ENCODE measurements around the gene MRPL16.

Gene MRPL16

GRCh38 chr11:59773083-59773440, 37.5 kb downstream of the MRPL16 start:
- no peak for FAIRE-seq
- no peak for DNase-seq (ENCODE audit: low spot score)

DNA sequence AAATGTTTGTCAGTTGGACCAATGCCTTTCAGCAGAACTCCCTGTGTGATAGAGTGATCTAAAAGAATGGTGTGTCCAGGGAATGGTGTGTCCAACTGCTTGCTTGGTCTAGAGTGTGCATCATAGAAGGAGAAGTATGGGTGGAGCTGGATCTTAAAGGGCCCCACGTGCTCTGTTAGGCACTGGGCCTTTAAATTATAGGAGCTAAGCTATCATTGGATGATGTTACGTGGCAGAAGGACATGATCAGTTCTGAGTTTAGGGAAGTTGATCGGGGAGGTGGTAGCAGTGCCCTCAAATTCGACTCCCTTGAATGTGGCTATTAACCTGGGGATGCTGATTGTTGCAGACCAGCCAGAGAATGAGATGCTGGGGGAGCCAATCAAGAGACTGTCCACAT, 39.0 kb downstream of the MRPL16 start:
- no peak for FAIRE-seq
- no peak for DNase-seq (ENCODE audit: low spot score)

DNA sequence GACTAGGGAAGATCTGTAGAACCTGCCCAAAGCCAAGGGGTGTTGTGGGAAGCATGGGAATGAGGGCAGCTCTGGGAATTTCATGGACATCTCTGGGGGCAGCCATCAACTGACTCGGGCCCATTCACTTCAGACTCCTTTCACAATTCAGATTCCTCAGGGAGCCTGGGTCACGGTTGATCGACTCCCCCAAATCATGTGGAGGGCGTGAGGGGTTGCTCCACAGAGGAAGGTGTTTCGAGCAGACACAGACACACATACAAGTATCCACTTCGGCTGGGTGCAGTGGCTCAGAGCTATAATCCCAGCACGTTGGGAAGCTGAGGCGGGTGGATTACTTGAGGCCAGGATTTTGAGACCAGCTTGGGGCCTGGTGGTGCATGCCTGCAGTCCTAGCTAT, 39.7 kb downstream of the MRPL16 start:
- no peak for FAIRE-seq

GRCh38 chr11:59770319-59770718, 40.3 kb downstream of the MRPL16 start:
- FAIRE-seq (no peak), DNase-seq (ENCODE audit: low spot score) (no peak)

More for the DNA sequence above, 39.7 kb downstream of the MRPL16 start:
- DNase-seq (ENCODE audit: low spot score): no peak

- FAIRE-seq: peak; percentile 95
- DNase-seq (ENCODE audit: low spot score): no peak
These were observed 40.8 kb downstream of the MRPL16 start for GRCh38 chr11:59769828-59770227.

- FAIRE-seq (no peak), DNase-seq (ENCODE audit: low spot score) (peak; percentile 56)
These were observed 41.5 kb downstream of the MRPL16 start for GRCh38 chr11:59769111-59769510.

- no peak for FAIRE-seq
- no peak for DNase-seq (ENCODE audit: low spot score)
These were observed 43.4 kb downstream of the MRPL16 start for GRCh38 chr11:59767225-59767611.

GRCh38 chr11:59766542-59767224, 43.9 kb downstream of the MRPL16 start:
- FAIRE-seq (no peak), DNase-seq (ENCODE audit: low spot score) (no peak)

- DNase-seq (ENCODE audit: low spot score): no peak
- FAIRE-seq: no peak
These were observed 45.4 kb downstream of the MRPL16 start for GRCh38 chr11:59765068-59765735.

- no peak for DNase-seq (ENCODE audit: low spot score)
- no peak for FAIRE-seq
These were observed 48.6 kb downstream of the MRPL16 start for GRCh38 chr11:59761993-59762392.

DNA sequence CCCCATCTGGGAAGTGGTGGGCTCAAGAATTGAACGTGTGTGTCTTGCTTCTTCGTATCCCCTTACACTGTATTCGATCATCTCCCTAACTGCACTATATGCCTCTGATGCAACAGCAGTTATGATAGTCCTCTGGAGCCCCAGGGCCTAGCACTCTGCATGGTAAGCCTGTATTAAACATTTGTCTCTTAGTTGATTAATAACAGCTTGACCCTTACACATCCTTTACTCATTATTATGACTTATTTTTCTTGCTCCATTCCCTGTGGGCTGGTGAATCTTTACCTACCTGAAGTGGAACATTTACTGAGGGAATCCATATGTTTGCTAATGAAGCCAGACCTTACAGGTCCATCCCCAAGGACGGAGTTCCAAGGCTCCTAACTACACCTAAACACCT, 49.8 kb downstream of the MRPL16 start:
- FAIRE-seq (no peak), DNase-seq (ENCODE audit: low spot score) (no peak)

DNA sequence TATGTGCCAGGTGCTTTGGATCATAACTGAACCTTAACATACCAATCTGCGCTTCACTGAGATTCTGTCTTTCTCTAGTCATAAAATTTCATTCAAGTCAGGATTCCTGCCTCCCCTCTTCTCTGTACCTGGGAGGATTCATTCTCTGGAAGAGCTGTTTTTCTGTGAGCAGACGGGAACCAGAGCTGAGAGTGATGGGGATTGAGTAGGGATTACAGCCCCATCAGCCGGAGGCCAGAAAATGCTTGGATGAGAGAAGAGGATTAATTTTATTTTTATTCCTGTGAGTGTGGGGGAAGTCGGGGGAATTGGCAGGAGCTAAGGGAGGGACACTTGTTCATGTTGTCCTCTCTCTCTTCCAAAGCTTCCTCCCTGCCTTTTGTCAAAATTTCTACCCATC, 50.7 kb downstream of the MRPL16 start:
- FAIRE-seq (no peak), DNase-seq (ENCODE audit: low spot score) (no peak)

DNA sequence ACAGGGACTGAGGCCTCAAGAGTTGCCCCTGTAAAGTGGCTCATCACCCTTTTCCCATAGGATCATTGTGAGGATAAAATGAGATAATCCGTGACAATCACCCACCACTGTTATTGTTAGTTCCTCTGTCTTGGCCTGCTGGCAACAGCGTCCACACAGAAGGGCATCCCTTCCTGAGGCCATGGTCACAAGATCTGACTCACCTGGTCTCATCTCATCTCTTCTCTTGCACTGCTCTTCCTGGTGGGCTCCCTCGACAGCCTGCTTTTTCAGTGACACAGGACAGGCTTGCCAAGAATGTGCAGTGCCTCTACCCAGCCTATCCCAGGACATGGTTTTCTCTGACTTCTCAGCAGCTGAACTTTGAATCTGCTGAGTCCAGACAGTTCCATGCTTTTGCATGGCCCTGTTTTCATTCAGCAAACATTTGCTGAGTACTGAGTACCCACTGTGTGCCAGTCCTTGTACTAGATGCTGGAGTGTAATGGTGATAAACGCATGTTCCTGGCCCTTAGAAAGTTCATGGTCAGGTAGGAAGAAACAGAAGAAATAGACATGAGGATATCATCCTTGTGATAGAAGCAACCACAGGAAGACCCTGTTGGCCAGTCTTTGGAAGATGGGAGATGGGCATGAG, 52.1 kb downstream of the MRPL16 start:
- no peak for FAIRE-seq
- DNase-seq (ENCODE audit: low spot score): no peak

DNA sequence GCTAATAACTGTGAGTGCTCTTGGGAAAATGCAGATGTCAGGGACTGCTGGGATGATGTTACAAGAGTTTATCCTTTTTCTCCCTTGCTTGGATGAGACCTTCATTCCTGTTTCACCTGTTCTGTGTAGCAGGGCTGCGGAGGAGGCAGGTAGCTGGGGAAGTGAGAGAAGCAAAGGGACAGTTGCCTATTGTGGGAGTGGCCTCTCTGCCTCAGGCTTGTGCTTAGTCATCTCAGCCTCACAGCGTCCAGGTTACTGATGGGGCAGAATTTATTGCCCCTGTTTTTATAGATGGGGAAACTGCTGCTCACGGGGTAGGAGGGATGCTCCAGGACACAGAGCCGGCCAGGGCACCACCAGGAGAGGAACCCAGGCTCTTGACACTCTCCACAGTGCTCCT, 53.7 kb downstream of the MRPL16 start:
- DNase-seq (ENCODE audit: low spot score): peak; percentile 53

GRCh38 chr11:59756558-59756840, 54.1 kb downstream of the MRPL16 start:
- FAIRE-seq (no peak), DNase-seq (ENCODE audit: low spot score) (no peak)

More for the DNA sequence above, 53.7 kb downstream of the MRPL16 start:
- FAIRE-seq: no peak

Measured in urothelium cell line (cell line).